Measurements from ENCODE around the gene OSBPL7. TPM values are rescaled to one million over a fixed set of nuclear protein-coding genes. Genes with fewer than 3 reads are reported as not detected.

Gene OSBPL7
- total RNA-seq, 1 donor from 2014 or later, result 25.1 TPM

GRCh38 chr17:47801906-47802305, 19.7 kb downstream of the OSBPL7 start:
- no peak overlapping the region for H3K4me3 Mint-ChIP-seq
- TF ChIP-seq, protein P1, sequence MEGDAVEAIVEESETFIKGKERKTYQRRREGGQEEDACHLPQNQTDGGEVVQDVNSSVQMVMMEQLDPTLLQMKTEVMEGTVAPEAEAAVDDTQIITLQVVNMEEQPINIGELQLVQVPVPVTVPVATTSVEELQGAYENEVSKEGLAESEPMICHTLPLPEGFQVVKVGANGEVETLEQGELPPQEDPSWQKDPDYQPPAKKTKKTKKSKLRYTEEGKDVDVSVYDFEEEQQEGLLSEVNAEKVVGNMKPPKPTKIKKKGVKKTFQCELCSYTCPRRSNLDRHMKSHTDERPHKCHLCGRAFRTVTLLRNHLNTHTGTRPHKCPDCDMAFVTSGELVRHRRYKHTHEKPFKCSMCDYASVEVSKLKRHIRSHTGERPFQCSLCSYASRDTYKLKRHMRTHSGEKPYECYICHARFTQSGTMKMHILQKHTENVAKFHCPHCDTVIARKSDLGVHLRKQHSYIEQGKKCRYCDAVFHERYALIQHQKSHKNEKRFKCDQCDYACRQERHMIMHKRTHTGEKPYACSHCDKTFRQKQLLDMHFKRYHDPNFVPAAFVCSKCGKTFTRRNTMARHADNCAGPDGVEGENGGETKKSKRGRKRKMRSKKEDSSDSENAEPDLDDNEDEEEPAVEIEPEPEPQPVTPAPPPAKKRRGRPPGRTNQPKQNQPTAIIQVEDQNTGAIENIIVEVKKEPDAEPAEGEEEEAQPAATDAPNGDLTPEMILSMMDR (IDR thresholded peaks at IDR 0.05; ENCODE audit: unreplicated experiment), result no peak
- H3K9me3 Mint-ChIP-seq, result no peaks in the 10 kb centered on the region
- no peak overlapping the region for H3K27ac Mint-ChIP-seq
- peaks cover under 1% of the 10 kb centered on the region for H3K36me3 Mint-ChIP-seq
- DNase-seq (ENCODE audit: low spot score in 2 of 2, unreplicated experiment in 2 of 2), result no peak
- no peaks in the 10 kb centered on the region for H3K4me1 Mint-ChIP-seq
- peaks cover 42% of the 10 kb centered on the region for H3K27me3 Mint-ChIP-seq (ENCODE audit: low read depth)

DNA sequence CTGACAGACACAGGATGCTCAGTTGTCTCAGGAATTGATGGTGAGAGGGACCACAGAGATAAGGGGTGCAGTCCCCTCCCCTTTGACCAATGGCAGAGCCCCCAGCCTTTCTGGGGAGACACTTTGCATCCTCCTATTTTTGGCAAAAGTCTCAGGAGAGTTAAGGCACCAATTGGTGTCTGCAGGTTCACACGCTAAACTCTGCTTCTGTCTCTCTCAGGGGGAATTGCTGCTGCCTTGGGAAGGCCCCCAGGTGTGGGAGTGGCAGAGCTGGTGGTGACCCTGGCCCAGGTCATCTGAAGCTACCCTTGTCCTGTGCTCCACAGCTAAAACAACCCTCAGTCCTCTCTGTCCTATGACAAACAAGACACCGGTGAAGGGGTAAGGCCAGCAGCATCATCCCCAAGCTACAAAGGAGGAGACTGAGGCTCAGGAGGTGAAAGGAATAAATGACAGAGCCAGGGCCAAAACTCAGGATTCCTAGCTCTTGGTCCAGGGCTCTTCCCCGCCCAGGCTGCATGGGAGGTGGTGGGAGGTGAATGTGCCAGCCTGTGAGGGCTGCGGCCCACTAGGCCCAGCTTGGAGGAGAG, 20.3 kb downstream of the OSBPL7 start:
- Mint-ChIP-seq H3K27me3 (ENCODE audit: low read depth) (peaks cover 44% of the 10 kb centered on the region), H3K4me1 (no peaks in the 10 kb centered on the region), H3K27ac (no peak overlapping the region), H3K4me3 (no peak overlapping the region), H3K9me3 (no peaks in the 10 kb centered on the region), H3K36me3 (no peaks in the 10 kb centered on the region)
- TF ChIP-seq, protein P1 (IDR thresholded peaks at IDR 0.05; ENCODE audit: unreplicated experiment), result no peak
- DNase-seq (ENCODE audit: low spot score in 2 of 2, unreplicated experiment in 2 of 2), result no peak

- no peaks in the 10 kb centered on the region for H3K4me1 Mint-ChIP-seq
- H3K27me3 Mint-ChIP-seq (ENCODE audit: low read depth), result peaks cover 48% of the 10 kb centered on the region
- no peak for DNase-seq (ENCODE audit: low spot score in 2 of 2, unreplicated experiment in 2 of 2)
- H3K4me3 Mint-ChIP-seq, result no peak overlapping the region
- no peak overlapping the region for H3K27ac Mint-ChIP-seq
- no peaks in the 10 kb centered on the region for H3K9me3 Mint-ChIP-seq
- no peaks in the 10 kb centered on the region for H3K36me3 Mint-ChIP-seq
- TF ChIP-seq, protein P1 (IDR thresholded peaks at IDR 0.05; ENCODE audit: unreplicated experiment), result no peak
These were observed 20.9 kb downstream of the OSBPL7 start for GRCh38 chr17:47800686-47801085.

GRCh38 chr17:47797797-47798196, 23.8 kb downstream of the OSBPL7 start:
- no peak overlapping the region for H3K4me3 Mint-ChIP-seq
- TF ChIP-seq, protein P1 (IDR thresholded peaks at IDR 0.05; ENCODE audit: unreplicated experiment), result no peak
- no peaks in the 10 kb centered on the region for H3K36me3 Mint-ChIP-seq
- H3K27ac Mint-ChIP-seq, result no peak overlapping the region
- no peaks in the 10 kb centered on the region for H3K9me3 Mint-ChIP-seq
- peaks cover 58% of the 10 kb centered on the region for H3K27me3 Mint-ChIP-seq (ENCODE audit: low read depth)
- no peak for DNase-seq (ENCODE audit: low spot score in 2 of 2, unreplicated experiment in 2 of 2)
- no peaks in the 10 kb centered on the region for H3K4me1 Mint-ChIP-seq

DNA sequence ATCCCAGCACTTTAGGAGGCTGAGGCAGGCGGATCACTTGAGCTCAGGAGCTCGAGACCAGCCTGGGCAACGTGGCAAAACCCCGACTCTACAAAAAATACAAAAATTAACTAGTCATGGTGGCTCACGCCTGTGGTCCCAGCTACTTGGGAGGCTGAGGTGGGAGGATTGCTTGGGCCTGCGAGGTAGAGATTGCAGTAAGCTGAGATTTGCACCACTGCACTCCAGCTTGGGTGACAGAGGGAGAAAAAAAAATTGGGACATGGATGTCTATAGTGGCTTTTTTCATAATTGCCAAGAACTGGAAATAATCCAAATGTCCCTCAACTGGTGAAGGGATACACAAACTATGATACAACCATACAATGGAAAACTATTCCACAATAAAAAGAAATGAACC, 28.6 kb downstream of the OSBPL7 start:
- TF ChIP-seq, protein P1 (IDR thresholded peaks at IDR 0.05; ENCODE audit: unreplicated experiment), result no peak
- Mint-ChIP-seq H3K27me3 (ENCODE audit: low read depth) (peaks cover 84% of the 10 kb centered on the region), H3K27ac (no peak overlapping the region), H3K4me3 (no peak overlapping the region), H3K4me1 (peaks cover 3% of the 10 kb centered on the region), H3K9me3 (no peaks in the 10 kb centered on the region), H3K36me3 (no peaks in the 10 kb centered on the region)
- DNase-seq (ENCODE audit: low spot score in 2 of 2, unreplicated experiment in 2 of 2), result peak in 1 of 2 experiments; percentile 25

GRCh38 chr17:47792457-47792856, 29.1 kb downstream of the OSBPL7 start:
- H3K27me3 Mint-ChIP-seq (ENCODE audit: low read depth), result peaks cover 86% of the 10 kb centered on the region
- TF ChIP-seq, protein P1 (IDR thresholded peaks at IDR 0.05; ENCODE audit: unreplicated experiment), result no peak
- no peak overlapping the region for H3K4me3 Mint-ChIP-seq
- H3K4me1 Mint-ChIP-seq, result peaks cover 3% of the 10 kb centered on the region
- H3K9me3 Mint-ChIP-seq, result no peaks in the 10 kb centered on the region
- no peak overlapping the region for H3K27ac Mint-ChIP-seq
- DNase-seq (ENCODE audit: low spot score in 2 of 2, unreplicated experiment in 2 of 2), result no peak
- H3K36me3 Mint-ChIP-seq, result no peaks in the 10 kb centered on the region
